HG03095 (cell line): ENCODE results near the gene LTA4H.
"Not testable (repeated sequence)": the region's sequence is repeated elsewhere in the genome, so short reads cannot be mapped to it uniquely, and the experiment has no call there.

Experiments used
- ATAC-seq: cut with Tn5 transposase; IDR thresholded peaks from one replicate; pipeline ENCODE4 v1.9.1; 2021; ENCODE audit warnings: moderate library complexity; ENCODE audit not compliant: unreplicated experiment

Gene LTA4H

GRCh38 chr12:95995238-95996031 lies 40.0 kb downstream of the LTA4H start:
- ATAC-seq: no peak

GRCh38 chr12:95994476-95994875 lies 40.9 kb downstream of the LTA4H start:
- ATAC-seq: no peak

- no peak for ATAC-seq
Measured at GRCh38 chr12:95993907-95994306, 41.5 kb downstream of the LTA4H start.

- no peak for ATAC-seq
Measured at GRCh38 chr12:95990136-95990535, 45.3 kb downstream of the LTA4H start.

GRCh38 chr12:95989504-95990123 lies 45.8 kb downstream of the LTA4H start:
- no peak for ATAC-seq

GRCh38 chr12:95988506-95989275 lies 46.7 kb downstream of the LTA4H start:
- no peak for ATAC-seq

GRCh38 chr12:95986635-95987570 lies 48.5 kb downstream of the LTA4H start:
- ATAC-seq: no peak

GRCh38 chr12:95984682-95985081 lies 50.7 kb downstream of the LTA4H start:
- ATAC-seq: no peak

GRCh38 chr12:95982602-95983001 lies 52.8 kb downstream of the LTA4H start:
- no peak for ATAC-seq

- no peak for ATAC-seq
Measured at GRCh38 chr12:95980437-95980836, 55.0 kb downstream of the LTA4H start.

- no peak for ATAC-seq
Measured at GRCh38 chr12:95978774-95979173, 56.6 kb downstream of the LTA4H start.

GRCh38 chr12:95978351-95978750 lies 57.0 kb downstream of the LTA4H start:
- no peak for ATAC-seq

GRCh38 chr12:95977764-95978305 lies 57.6 kb downstream of the LTA4H start:
- no peak for ATAC-seq

- ATAC-seq: no peak
Measured at GRCh38 chr12:95976416-95976832, 59.0 kb downstream of the LTA4H start.

GRCh38 chr12:95975491-95975890 lies 59.9 kb downstream of the LTA4H start:
- ATAC-seq: no peak

GRCh38 chr12:95974358-95974757 lies 61.0 kb downstream of the LTA4H start:
- no peak for ATAC-seq

- no peak for ATAC-seq
Measured at GRCh38 chr12:95972832-95973456, 62.4 kb downstream of the LTA4H start.

- no peak for ATAC-seq
Measured at GRCh38 chr12:95970905-95971304, 64.5 kb downstream of the LTA4H start.

- ATAC-seq: not testable (repeated sequence)
Measured at GRCh38 chr12:95969116-95969515, 66.3 kb downstream of the LTA4H start.

GRCh38 chr12:95967301-95967700 lies 68.1 kb downstream of the LTA4H start:
- no peak for ATAC-seq
